Upper lobe of right lung (tissue), 1 donor: Measurements from ENCODE around the gene GALNT16. TPM values are rescaled to one million over a fixed set of nuclear protein-coding genes. Genes with fewer than 3 reads are reported as not detected.

Experiments used
- ATAC-seq: fragments of 200-7000 bp; cut with Tn5 transposase; one replicate; pipeline ENCODE4 v1.9.1; 2020; ENCODE audit warnings: mild to moderate bottlenecking, moderate library complexity
- DNase-seq: peaks from one replicate; pipeline ENCODE4 v3.0.0-alpha.2; 2020
- H3K27ac ChIP-seq: fragments of 200-600 bp; one replicate; pipeline ENCODE4 v1.8.0; 2022
- H3K27me3 ChIP-seq: fragments of 200-600 bp; one replicate; pipeline ENCODE4 v1.8.0; 2022; ENCODE audit warnings: mild to moderate bottlenecking
- H3K36me3 ChIP-seq: fragments of 200-600 bp; one replicate; pipeline ENCODE4 v1.8.0; 2022
- H3K4me1 ChIP-seq: fragments of 200-600 bp; one replicate; pipeline ENCODE4 v1.8.0; 2022
- H3K4me3 ChIP-seq: fragments of 200-600 bp; one replicate; pipeline ENCODE4 v1.8.0; 2022; ENCODE audit warnings: mild to moderate bottlenecking
- H3K9me3 ChIP-seq: fragments of 200-600 bp; one replicate; pipeline ENCODE4 v1.8.0; 2022
- intact Hi-C: fragments of 100-400 bp; cut with DNase I; formaldehyde crosslinking; loops from one replicate; pipeline ENCODE4 v1.11.0; 2022
- total RNA-seq: library from RNA; stranded (reverse); fragmentation: NEBNext Ultra II Directional; extraction: Animal tissue kit (Norgen Biotek cat#: 25700); gene quantifications from one replicate; pipeline ENCODE4 v1.2.1, GENCODE V29; 2021
- TF ChIP-seq, protein P1 (sequence below): fragments of 200-600 bp; IDR thresholded peaks from one replicate; pipeline ENCODE4 v1.8.0; 2022; ENCODE audit warnings: antibody characterized with exemption
- donor health status: DM: no; HTN: yes; CAD: no; lungs with severe emphysema.

Gene GALNT16
- total RNA-seq, 1 donor from 2014 or later = 3.0 TPM

GRCh38 chr14:69291891-69292561 is 32.1 kb downstream of the GALNT16 start:
- Histone ChIP-seq H3K36me3 (no peaks in the 10 kb centered on the region), H3K4me3 (no peak overlapping the region), H3K27ac (no peak overlapping the region), H3K27me3 (no peaks in the 10 kb centered on the region), H3K4me1 (peaks cover 5% of the 10 kb centered on the region), H3K9me3 (no peaks in the 10 kb centered on the region)
- DNase-seq (no peak), ATAC-seq (no peak)
- TF ChIP-seq, protein P1, sequence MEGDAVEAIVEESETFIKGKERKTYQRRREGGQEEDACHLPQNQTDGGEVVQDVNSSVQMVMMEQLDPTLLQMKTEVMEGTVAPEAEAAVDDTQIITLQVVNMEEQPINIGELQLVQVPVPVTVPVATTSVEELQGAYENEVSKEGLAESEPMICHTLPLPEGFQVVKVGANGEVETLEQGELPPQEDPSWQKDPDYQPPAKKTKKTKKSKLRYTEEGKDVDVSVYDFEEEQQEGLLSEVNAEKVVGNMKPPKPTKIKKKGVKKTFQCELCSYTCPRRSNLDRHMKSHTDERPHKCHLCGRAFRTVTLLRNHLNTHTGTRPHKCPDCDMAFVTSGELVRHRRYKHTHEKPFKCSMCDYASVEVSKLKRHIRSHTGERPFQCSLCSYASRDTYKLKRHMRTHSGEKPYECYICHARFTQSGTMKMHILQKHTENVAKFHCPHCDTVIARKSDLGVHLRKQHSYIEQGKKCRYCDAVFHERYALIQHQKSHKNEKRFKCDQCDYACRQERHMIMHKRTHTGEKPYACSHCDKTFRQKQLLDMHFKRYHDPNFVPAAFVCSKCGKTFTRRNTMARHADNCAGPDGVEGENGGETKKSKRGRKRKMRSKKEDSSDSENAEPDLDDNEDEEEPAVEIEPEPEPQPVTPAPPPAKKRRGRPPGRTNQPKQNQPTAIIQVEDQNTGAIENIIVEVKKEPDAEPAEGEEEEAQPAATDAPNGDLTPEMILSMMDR = no peak
- intact Hi-C loops = no loop called here

GRCh38 chr14:69298131-69299071 is 38.4 kb downstream of the GALNT16 start:
- Histone ChIP-seq H3K9me3 (no peaks in the 10 kb centered on the region), H3K4me1 (no peaks in the 10 kb centered on the region), H3K36me3 (no peaks in the 10 kb centered on the region), H3K27me3 (no peaks in the 10 kb centered on the region), H3K27ac (no peak overlapping the region), H3K4me3 (no peak overlapping the region)
- ATAC-seq (no peak), DNase-seq (peak; percentile 33)
- TF ChIP-seq, protein P1 = no peak
- intact Hi-C loops = no loop called here

DNA sequence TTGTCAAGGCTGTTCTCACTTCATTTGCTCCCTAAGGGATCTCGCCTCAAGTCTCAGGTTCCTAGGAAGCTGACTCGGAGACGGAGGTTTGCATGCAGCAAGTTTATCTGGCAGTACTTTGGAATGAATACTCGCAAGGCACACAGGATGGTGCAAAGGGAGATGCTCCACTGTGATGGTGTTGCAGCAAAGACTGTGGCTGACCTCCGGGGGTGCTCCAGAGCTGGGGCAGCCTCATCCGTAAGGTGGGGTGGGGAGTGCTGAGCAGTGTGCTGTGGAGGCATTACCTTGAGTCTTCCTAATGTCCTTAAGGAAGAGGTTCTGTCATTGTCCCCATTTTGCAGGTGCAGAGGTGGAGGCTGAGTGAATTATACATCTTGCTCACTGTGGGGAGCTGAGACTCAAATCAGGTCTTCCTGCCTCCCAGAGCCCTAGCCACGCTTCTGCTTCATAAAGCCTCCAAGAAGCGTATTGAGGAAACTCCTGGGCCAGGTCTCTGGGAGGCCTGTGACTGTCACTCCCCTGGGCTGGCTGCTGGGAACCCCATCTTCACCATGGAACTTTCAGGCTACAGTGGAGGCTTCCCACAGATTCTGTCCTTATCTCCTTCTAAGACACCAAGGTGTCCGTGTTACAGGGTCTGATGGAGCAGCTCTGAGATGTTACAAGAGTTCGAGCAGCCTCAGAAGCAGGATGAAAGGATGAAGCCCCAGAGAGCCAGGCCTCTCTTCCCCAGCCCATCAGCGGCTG is 39.5 kb downstream of the GALNT16 start:
- DNase-seq (peak; percentile 46), ATAC-seq (peak; percentile 42)
- H3K36me3 ChIP-seq = no peaks in the 10 kb centered on the region
- intact Hi-C loops = no loop called here
- TF ChIP-seq, protein P1 = no peak
- no peak overlapping the region for H3K27ac ChIP-seq
- no peaks in the 10 kb centered on the region for H3K4me1 ChIP-seq
- H3K9me3 ChIP-seq = no peaks in the 10 kb centered on the region
- H3K27me3 ChIP-seq = no peaks in the 10 kb centered on the region
- H3K4me3 ChIP-seq = no peak overlapping the region

DNA sequence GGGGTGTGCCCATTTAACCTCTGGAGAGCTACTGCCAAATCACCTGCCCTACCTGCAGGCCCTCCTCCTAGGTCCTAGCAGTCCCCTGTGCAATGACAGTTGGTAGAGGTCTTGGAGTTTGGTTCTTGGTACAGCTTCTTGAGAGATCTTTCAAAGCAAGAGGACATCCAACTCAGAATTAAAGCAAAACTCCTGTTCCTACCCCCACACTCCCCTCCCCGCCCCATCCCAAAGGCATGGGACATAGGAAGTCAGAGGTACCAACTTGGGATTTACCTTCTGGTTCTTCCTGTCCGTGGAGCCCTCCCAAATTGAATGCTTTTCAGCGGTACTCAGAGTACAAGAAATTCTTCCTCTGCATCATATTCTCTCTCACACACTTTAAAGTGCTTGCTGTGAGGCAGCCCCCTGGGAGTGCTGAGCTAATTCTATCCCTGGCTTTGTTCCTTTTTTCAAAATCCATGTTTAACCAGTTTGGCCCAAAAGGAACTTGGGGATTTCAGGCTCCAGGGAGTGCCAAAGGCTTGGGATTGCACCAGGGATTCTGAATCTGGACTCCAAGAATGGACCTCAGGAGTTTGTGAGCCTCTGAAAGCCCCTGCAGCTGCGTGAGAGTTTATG is 40.8 kb downstream of the GALNT16 start:
- DNase-seq (peak; percentile 22), ATAC-seq (no peak)
- intact Hi-C loops = no loop called here
- no peaks in the 10 kb centered on the region for H3K36me3 ChIP-seq
- TF ChIP-seq, protein P1 = no peak
- H3K9me3 ChIP-seq = no peaks in the 10 kb centered on the region
- H3K4me3 ChIP-seq = no peak overlapping the region
- no peaks in the 10 kb centered on the region for H3K4me1 ChIP-seq
- H3K27me3 ChIP-seq = no peaks in the 10 kb centered on the region
- H3K27ac ChIP-seq = no peak overlapping the region

GRCh38 chr14:69303086-69303485 is 43.1 kb downstream of the GALNT16 start:
- TF ChIP-seq, protein P1 = no peak
- DNase-seq (no peak), ATAC-seq (no peak)
- Histone ChIP-seq H3K4me3 (no peak overlapping the region), H3K4me1 (no peaks in the 10 kb centered on the region), H3K36me3 (no peaks in the 10 kb centered on the region), H3K9me3 (no peaks in the 10 kb centered on the region), H3K27me3 (no peaks in the 10 kb centered on the region), H3K27ac (no peak overlapping the region)
- intact Hi-C loops = no loop called here
